Activated T-cell treated with anti-CD3 and anti-CD28 coated beads, Interleukin-2, amount 50 U/mL, for 24 hours (primary cell): Measurements from ENCODE around the gene MINDY1.
A peak's percentile ranks its signal among the peaks of the same experiment; 100 is the strongest.

Experiments
- DNase-seq: peaks from one replicate; pipeline ENCODE4 v3.0.0-alpha.2; 2020
- H3K27ac Mint-ChIP-seq: 2 replicates; pipeline ENCODE4 v1.8.0; 2020; ENCODE audit warnings: mild to moderate bottlenecking, mixed read lengths
- H3K27me3 Mint-ChIP-seq: 2 replicates; pipeline ENCODE4 v1.8.0; 2020; ENCODE audit warnings: mixed read lengths
- H3K36me3 Mint-ChIP-seq: 2 replicates; pipeline ENCODE4 v1.8.0; 2020; ENCODE audit warnings: low read depth, mixed read lengths
- H3K4me1 Mint-ChIP-seq: 2 replicates; pipeline ENCODE4 v1.8.0; 2020; ENCODE audit warnings: low read depth, mixed read lengths
- H3K4me3 Mint-ChIP-seq: 2 replicates; pipeline ENCODE4 v1.8.0; 2020; ENCODE audit warnings: mild to moderate bottlenecking, moderate library complexity, mixed read lengths
- H3K9me3 Mint-ChIP-seq: 2 replicates; pipeline ENCODE4 v1.8.0; 2020; ENCODE audit warnings: mixed read lengths

The MINDY1 gene

GRCh38 chr1:150971583-150972416 is 34.9 kb downstream of the MINDY1 start:
- Mint-ChIP-seq H3K27me3 (no peaks in the 10 kb centered on the region), H3K9me3 (no peaks in the 10 kb centered on the region), H3K27ac (peak overlapping the region; percentile 95), H3K4me1 (peaks cover 51% of the 10 kb centered on the region), H3K36me3 (peaks cover 69% of the 10 kb centered on the region), H3K4me3 (peak overlapping the region; percentile 91)
- DNase-seq = no peak

GRCh38 chr1:150970808-150971582 is 35.7 kb downstream of the MINDY1 start:
- Mint-ChIP-seq H3K27me3 (no peaks in the 10 kb centered on the region), H3K36me3 (peaks cover 77% of the 10 kb centered on the region), H3K4me1 (peaks cover 48% of the 10 kb centered on the region), H3K27ac (peak overlapping the region; percentile 95), H3K4me3 (peak overlapping the region; percentile 91), H3K9me3 (no peaks in the 10 kb centered on the region)
- no peak for DNase-seq

GRCh38 chr1:150969626-150970025 is 37.1 kb downstream of the MINDY1 start:
- no peaks in the 10 kb centered on the region for H3K9me3 Mint-ChIP-seq
- DNase-seq = no peak
- H3K27ac Mint-ChIP-seq = peak overlapping the region; percentile 95
- no peak overlapping the region for H3K4me3 Mint-ChIP-seq
- peaks cover 44% of the 10 kb centered on the region for H3K4me1 Mint-ChIP-seq
- H3K36me3 Mint-ChIP-seq = peaks cover 88% of the 10 kb centered on the region
- no peaks in the 10 kb centered on the region for H3K27me3 Mint-ChIP-seq

GRCh38 chr1:150968491-150968890 is 38.2 kb downstream of the MINDY1 start:
- H3K27ac Mint-ChIP-seq = peak overlapping the region; percentile 95
- H3K27me3 Mint-ChIP-seq = no peaks in the 10 kb centered on the region
- DNase-seq = no peak
- no peak overlapping the region for H3K4me3 Mint-ChIP-seq
- H3K4me1 Mint-ChIP-seq = peaks cover 44% of the 10 kb centered on the region
- H3K36me3 Mint-ChIP-seq = peaks cover 94% of the 10 kb centered on the region
- H3K9me3 Mint-ChIP-seq = no peaks in the 10 kb centered on the region

- Mint-ChIP-seq H3K27ac (peak overlapping the region; percentile 64), H3K36me3 (peaks cover 94% of the 10 kb centered on the region)
These were observed 38.8 kb downstream of the MINDY1 start for GRCh38 chr1:150967936-150968335.

GRCh38 chr1:150966011-150966410 is 40.7 kb downstream of the MINDY1 start:
- Mint-ChIP-seq H3K27me3 (no peaks in the 10 kb centered on the region), H3K9me3 (no peaks in the 10 kb centered on the region), H3K27ac (peak overlapping the region; percentile 61), H3K4me1 (peaks cover 26% of the 10 kb centered on the region), H3K4me3 (no peak overlapping the region), H3K36me3 (peaks cover 94% of the 10 kb centered on the region)
- DNase-seq = no peak

More at GRCh38 chr1:150967936-150968335, 38.8 kb downstream of the MINDY1 start:
- Mint-ChIP-seq H3K4me1 (peaks cover 40% of the 10 kb centered on the region), H3K27me3 (no peaks in the 10 kb centered on the region), H3K9me3 (no peaks in the 10 kb centered on the region), H3K4me3 (no peak overlapping the region)
- no peak for DNase-seq

GRCh38 chr1:150965605-150966004 is 41.1 kb downstream of the MINDY1 start:
- peaks cover 22% of the 10 kb centered on the region for H3K4me1 Mint-ChIP-seq
- peaks cover 94% of the 10 kb centered on the region for H3K36me3 Mint-ChIP-seq
- DNase-seq = no peak
- no peaks in the 10 kb centered on the region for H3K9me3 Mint-ChIP-seq
- H3K4me3 Mint-ChIP-seq = no peak overlapping the region
- no peaks in the 10 kb centered on the region for H3K27me3 Mint-ChIP-seq
- H3K27ac Mint-ChIP-seq = peak overlapping the region; percentile 61

- H3K27ac Mint-ChIP-seq = peak overlapping the region; percentile 76
- H3K9me3 Mint-ChIP-seq = no peaks in the 10 kb centered on the region
- no peak overlapping the region for H3K4me3 Mint-ChIP-seq
- no peak for DNase-seq
- peaks cover 14% of the 10 kb centered on the region for H3K4me1 Mint-ChIP-seq
- H3K36me3 Mint-ChIP-seq = peaks cover 98% of the 10 kb centered on the region
- no peaks in the 10 kb centered on the region for H3K27me3 Mint-ChIP-seq
These were observed 42.6 kb downstream of the MINDY1 start for GRCh38 chr1:150964164-150964489.

GRCh38 chr1:150963321-150964163 is 43.2 kb downstream of the MINDY1 start:
- no peaks in the 10 kb centered on the region for H3K27me3 Mint-ChIP-seq
- H3K27ac Mint-ChIP-seq = peak overlapping the region; percentile 76
- no peaks in the 10 kb centered on the region for H3K9me3 Mint-ChIP-seq
- H3K4me1 Mint-ChIP-seq = peaks cover 13% of the 10 kb centered on the region
- peaks cover 97% of the 10 kb centered on the region for H3K36me3 Mint-ChIP-seq
- H3K4me3 Mint-ChIP-seq = no peak overlapping the region
- DNase-seq = no peak

- Mint-ChIP-seq H3K4me1 (peaks cover 20% of the 10 kb centered on the region), H3K4me3 (no peak overlapping the region), H3K36me3 (peaks cover 95% of the 10 kb centered on the region), H3K27me3 (no peaks in the 10 kb centered on the region), H3K27ac (peak overlapping the region; percentile 77), H3K9me3 (no peaks in the 10 kb centered on the region)
- DNase-seq = no peak
These were observed 44.9 kb downstream of the MINDY1 start for GRCh38 chr1:150961756-150962155.

- H3K4me1 Mint-ChIP-seq = peaks cover 14% of the 10 kb centered on the region
- peak overlapping the region; percentile 55 for H3K27ac Mint-ChIP-seq
- peaks cover 93% of the 10 kb centered on the region for H3K36me3 Mint-ChIP-seq
These were observed 46.1 kb downstream of the MINDY1 start for GRCh38 chr1:150960646-150961045.

GRCh38 chr1:150957666-150958065 is 49.0 kb downstream of the MINDY1 start:
- H3K9me3 Mint-ChIP-seq = no peaks in the 10 kb centered on the region

More at GRCh38 chr1:150960646-150961045, 46.1 kb downstream of the MINDY1 start:
- Mint-ChIP-seq H3K27me3 (no peaks in the 10 kb centered on the region), H3K9me3 (no peaks in the 10 kb centered on the region), H3K4me3 (no peak overlapping the region)
- no peak for DNase-seq

GRCh38 chr1:150955280-150955679 is 51.4 kb downstream of the MINDY1 start:
- H3K27me3 Mint-ChIP-seq = no peaks in the 10 kb centered on the region
- DNase-seq = no peak
- H3K4me3 Mint-ChIP-seq = no peak overlapping the region
- H3K9me3 Mint-ChIP-seq = no peaks in the 10 kb centered on the region
- H3K36me3 Mint-ChIP-seq = peaks cover 90% of the 10 kb centered on the region
- H3K4me1 Mint-ChIP-seq = peaks cover 7% of the 10 kb centered on the region
- H3K27ac Mint-ChIP-seq = peak overlapping the region; percentile 24

More at GRCh38 chr1:150957666-150958065, 49.0 kb downstream of the MINDY1 start:
- Mint-ChIP-seq H3K36me3 (peaks cover 90% of the 10 kb centered on the region), H3K4me3 (no peak overlapping the region), H3K27me3 (no peaks in the 10 kb centered on the region), H3K27ac (peak overlapping the region; percentile 74), H3K4me1 (peaks cover 12% of the 10 kb centered on the region)
- DNase-seq = no peak

- Mint-ChIP-seq H3K27ac (no peak overlapping the region), H3K4me1 (peaks cover 7% of the 10 kb centered on the region), H3K4me3 (no peak overlapping the region), H3K9me3 (no peaks in the 10 kb centered on the region), H3K27me3 (no peaks in the 10 kb centered on the region), H3K36me3 (peaks cover 90% of the 10 kb centered on the region)
- DNase-seq = no peak
These were observed 52.0 kb downstream of the MINDY1 start for GRCh38 chr1:150954708-150955107.
